GM18507 (cell line): ENCODE results near the gene ACAD8.

ENCODE experiments used
- DNase-seq: peaks from one replicate; pipeline ENCODE4 v3.0.0; 2011; ENCODE audit warnings: low read depth; ENCODE audit not compliant: insufficient read length; ENCODE audit errors: extremely low spot score
- FAIRE-seq: peaks from 2 replicates; lab custom pipeline; 2011; peaks lifted over from hg19 to GRCh38; lab: Jason Lieb, UNC

Gene ACAD8

GRCh38 chr11:134253188-134253993 lies at the start of gene ACAD8, which contains the start of gene THYN1:
TSS of gene ACAD8 (plus strand) at chr11:134253568. CDS start at chr11:134253601, 33 bp downstream.
TSS of gene THYN1 (minus strand) at chr11:134253352. CDS start at chr11:134252882, 470 bp downstream.
- DNase-seq, result peak; percentile 98
- FAIRE-seq, result peak; percentile 96

- no peak for FAIRE-seq
- no peak for DNase-seq
Measured at GRCh38 chr11:134205729-134206128, 47.6 kb upstream of the ACAD8 start.

GRCh38 chr11:134206185-134206584 lies 47.2 kb upstream of the ACAD8 start:
- FAIRE-seq (no peak), DNase-seq (no peak)

- no peak for DNase-seq
- FAIRE-seq, result no peak
Measured at GRCh38 chr11:134207538-134208239, 45.7 kb upstream of the ACAD8 start.

GRCh38 chr11:134215836-134216235 lies 37.5 kb upstream of the ACAD8 start:
- no peak for DNase-seq
- no peak for FAIRE-seq

GRCh38 chr11:134216816-134217215 lies 36.6 kb upstream of the ACAD8 start:
- DNase-seq (no peak), FAIRE-seq (no peak)

GRCh38 chr11:134223121-134223520 lies 30.2 kb upstream of the ACAD8 start:
- FAIRE-seq (no peak), DNase-seq (no peak)

- DNase-seq (peak; percentile 92), FAIRE-seq (peak; percentile 90)
Measured at GRCh38 chr11:134223836-134224709, 29.3 kb upstream of the ACAD8 start, which contains the start of the genes NCAPD3 and VPS26B. TSS of gene NCAPD3 (minus strand) at chr11:134223967. CDS start at chr11:134223926, 41 bp downstream. TSS of gene VPS26B (plus strand) at chr11:134224671. CDS start at chr11:134225123, 452 bp downstream.

GRCh38 chr11:134224710-134225664 lies 28.4 kb upstream of the ACAD8 start:
- DNase-seq (no peak), FAIRE-seq (no peak)

- FAIRE-seq (no peak), DNase-seq (no peak)
Measured at GRCh38 chr11:134226806-134227325, 26.5 kb upstream of the ACAD8 start.

- peak; percentile 35 for DNase-seq
- peak; percentile 94 for FAIRE-seq
Measured at GRCh38 chr11:134228625-134229024, 24.7 kb upstream of the ACAD8 start.

- DNase-seq (no peak), FAIRE-seq (no peak)
Measured at GRCh38 chr11:134229126-134229790, 24.1 kb upstream of the ACAD8 start.

- FAIRE-seq, result no peak
Measured at GRCh38 chr11:134230339-134230738, 23.0 kb upstream of the ACAD8 start.

GRCh38 chr11:134231958-134232659 lies 21.3 kb upstream of the ACAD8 start:
- FAIRE-seq (no peak), DNase-seq (no peak)

More at GRCh38 chr11:134230339-134230738, 23.0 kb upstream of the ACAD8 start:
- no peak for DNase-seq

- FAIRE-seq, result no peak
- DNase-seq, result no peak
Measured at GRCh38 chr11:134233729-134234179, 19.6 kb upstream of the ACAD8 start.

- no peak for DNase-seq
- FAIRE-seq, result no peak
Measured at GRCh38 chr11:134235399-134235798, 18.0 kb upstream of the ACAD8 start.
